ENCODE measurements around the gene FN1.
"Not testable (repeated sequence)": the region's sequence is repeated elsewhere in the genome, so short reads cannot be mapped to it uniquely, and the experiment has no call there.

FN1 gene

DNA sequence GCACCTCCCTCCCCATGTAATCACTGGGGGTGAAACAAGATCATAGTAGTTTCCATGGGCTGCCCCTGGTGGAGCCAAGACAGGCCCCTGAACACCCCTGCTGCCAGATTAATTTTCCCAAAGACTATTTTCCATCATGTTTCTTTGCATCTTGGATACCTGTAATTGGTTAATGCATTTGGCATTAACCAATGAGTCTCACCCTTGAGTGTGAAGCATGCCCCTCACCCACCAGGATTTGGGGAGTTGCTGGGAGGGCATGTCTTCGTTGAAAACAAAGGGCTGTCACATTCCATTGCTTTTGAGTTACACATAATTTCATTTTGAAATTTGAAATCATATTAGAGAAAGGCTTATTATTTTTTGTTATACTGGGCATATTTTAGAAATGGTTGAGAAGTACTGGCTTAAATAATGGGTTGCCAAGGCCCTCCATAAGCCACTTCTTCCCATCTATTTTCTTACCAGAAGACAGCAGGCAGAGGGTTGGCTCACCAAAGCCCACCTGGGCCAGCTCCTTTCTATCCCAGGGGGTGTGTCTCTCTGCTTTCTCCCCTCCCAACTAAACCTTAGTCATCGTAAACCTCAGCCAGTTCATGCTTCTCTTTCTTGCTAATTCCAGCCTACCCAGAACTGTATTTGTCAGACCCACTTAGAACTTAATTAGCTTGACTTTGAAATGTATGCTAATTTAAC, 72.3 kb downstream of the FN1 start:
- DNase-seq, result no peak

DNA sequence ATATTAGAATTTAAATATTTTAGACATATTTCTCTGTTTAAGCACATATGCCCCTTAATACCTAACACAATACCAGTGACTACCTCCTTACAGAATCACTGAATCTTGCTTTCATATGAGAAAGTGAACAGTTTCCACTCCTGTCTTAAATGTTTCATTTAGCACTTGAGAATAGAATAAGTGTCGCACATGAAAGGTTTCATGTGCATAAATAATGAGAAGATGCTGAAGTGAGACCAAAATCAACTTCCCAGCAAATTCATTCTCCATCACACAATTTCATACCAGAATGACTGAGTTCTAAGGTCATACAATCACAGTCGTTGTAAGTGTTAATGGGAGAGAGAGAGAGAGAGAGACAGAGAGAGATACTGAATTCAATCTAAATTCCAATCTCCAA, 72.8 kb downstream of the FN1 start:
- no peak for DNase-seq

- no peak for DNase-seq
Observed at GRCh38 chr2:215362562-215362904, 73.3 kb downstream of the FN1 start.

GRCh38 chr2:215361876-215362561, 73.8 kb downstream of the FN1 start:
- no peak for DNase-seq

DNA sequence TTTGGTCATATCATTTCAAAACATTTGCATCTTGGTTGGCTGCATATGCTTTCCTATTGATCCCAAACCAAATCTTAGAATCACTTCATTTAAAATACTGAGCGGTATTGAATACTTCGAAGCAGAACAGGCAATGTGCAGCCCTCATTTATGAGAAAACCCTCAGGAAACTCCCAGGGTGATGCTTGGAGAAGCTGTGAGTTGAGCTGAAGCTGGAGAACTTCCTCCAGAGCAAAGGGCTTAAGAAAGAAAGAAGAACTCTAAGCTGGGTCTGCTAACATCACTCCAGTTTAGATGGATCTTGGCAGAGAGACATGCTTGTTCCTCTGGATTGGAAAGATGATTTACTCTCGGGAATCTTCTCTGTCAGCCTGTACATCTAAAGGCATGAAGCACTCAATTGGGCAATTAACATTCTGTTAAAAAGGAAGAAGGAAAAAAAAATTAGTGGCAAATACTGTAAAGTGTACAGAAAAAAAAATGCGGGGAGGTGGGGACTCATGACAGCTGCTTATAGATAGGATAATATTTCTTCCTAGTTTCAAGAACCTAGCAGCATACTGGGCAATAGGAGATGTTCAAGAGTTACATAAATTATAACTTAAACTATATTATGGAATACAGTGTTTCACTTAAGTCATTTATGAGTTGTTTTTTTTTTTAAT, 74.5 kb downstream of the FN1 start:
- DNase-seq, result no peak

GRCh38 chr2:215360596-215360995, 75.3 kb downstream of the FN1 start:
- no peak for DNase-seq

DNA sequence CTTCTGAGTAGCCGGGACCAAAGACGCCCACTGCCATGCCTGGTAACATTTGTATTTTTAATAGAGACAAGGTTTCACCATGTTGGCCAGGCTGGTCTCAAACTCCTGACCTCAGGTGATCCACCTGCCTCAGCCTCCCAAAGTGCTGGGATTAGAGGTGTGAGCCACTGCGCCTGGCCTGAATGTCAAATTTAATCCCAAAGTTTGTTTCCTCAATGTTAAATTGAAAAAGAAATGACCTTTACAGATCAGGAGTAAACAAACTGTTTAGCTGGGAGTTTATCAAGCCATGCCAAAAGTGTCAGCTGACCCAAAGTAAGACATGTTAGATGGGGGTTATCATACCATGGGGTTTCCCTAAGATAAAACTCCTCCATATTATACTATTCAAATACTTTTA, 75.8 kb downstream of the FN1 start:
- not testable (repeated sequence) for DNase-seq

DNA sequence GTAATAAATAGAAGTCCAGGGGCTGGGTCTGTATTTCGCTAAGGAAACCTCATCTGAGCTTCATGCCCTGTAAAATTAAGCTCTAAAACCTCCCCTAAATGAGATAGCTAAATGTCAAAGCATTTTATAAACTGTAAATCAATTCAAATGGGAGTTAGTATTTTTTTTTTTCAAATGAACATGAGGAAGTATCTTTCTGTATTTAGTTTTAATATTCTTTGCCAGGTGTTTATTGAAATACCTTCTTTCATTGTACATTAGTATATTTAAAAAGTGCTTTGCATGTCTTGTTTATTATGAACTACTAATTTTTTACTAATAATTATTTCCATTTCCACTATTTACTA, 76.3 kb downstream of the FN1 start:
- DNase-seq, result no peak

- DNase-seq, result no peak
Observed at GRCh38 chr2:215358891-215359575, 76.8 kb downstream of the FN1 start.

- DNase-seq, result no peak
Observed at GRCh38 chr2:215358312-215358845, 77.5 kb downstream of the FN1 start.

DNA sequence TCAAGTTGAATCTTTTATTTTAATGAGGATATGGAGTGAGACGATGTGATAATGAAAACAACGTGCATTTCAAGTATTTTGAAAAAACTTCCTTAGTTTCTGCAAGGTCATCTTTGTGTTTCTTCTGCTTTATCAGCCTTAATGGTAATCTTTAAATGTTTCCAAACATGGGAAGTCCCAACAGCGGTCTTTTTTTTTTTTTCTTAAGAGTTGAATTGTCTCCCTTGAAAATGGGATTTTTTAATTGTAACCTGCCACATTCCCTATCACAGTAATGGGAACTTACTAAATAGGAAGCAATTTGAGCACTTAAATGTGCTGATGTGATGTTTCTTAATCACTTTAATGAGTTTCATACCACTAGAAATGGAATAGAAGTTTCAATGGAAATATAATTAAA, 78.2 kb downstream of the FN1 start:
- no peak for DNase-seq

DNA sequence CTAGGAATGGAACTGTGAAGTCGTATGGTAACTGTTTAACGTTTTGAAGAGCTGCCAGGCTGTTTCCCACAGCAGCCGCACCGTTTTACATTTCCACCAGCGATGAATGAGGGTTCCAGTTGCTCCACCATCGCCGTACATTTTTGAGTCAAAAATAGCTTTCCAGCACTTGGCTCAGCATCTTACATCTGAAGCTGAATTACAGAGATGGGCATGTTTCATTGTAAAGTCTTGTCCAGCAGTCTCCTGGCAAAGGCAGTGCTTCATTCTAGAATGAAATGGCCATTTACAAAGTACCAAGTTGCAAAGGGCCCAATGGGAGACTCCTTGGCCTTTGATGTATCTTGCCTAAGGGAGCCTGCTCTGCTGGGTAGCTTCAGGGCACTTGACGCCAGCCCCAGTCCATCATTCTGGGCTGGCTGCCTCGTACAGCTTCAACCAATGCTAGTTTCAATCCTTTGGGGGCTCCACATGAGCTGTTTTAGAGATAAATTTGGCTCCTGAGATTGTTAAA, 78.9 kb downstream of the FN1 start:
- DNase-seq, result no peak

GRCh38 chr2:215356334-215356947, 79.4 kb downstream of the FN1 start:
- DNase-seq, result no peak

DNA sequence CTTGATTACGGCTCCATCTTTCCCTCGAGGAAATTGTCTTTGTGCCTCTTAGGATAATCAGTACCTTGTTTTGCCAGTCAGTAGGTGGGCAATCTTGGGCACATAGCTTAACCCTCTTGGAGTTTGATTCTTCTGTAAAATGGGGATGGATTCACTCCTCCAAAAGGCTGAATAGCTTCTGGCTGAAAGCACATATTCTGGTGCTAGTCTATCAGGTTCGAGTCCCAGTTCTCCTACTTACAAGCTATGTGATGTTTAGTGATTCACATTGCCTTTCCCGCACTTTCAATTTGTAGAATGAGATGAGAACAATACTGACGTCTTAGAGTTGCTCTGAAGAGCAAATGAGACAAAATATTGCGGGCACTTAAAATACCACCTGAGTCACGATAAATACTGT, 80.1 kb downstream of the FN1 start:
- DNase-seq, result no peak

- no peak for DNase-seq
Observed at GRCh38 chr2:215354771-215355695, 80.8 kb downstream of the FN1 start.

DNA sequence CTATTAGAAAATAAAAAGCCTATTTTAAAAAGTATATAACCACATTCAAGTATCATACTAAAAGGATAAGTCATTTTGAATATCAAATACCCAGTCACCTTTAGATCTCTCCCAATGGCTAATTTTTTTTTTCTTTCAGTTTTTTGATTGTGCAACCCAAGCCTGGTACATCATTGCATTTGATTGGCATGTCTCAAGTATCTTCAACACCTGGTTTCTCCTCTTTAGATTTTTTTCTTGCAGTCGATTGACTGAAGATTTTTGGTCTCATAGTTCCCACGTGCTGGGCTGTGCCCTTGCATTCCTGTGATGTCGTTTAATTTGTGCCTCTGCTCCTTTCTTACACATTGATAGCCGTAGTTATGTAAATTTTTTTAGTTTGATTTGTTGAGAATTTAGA, 83.3 kb downstream of the FN1 start:
- no peak for DNase-seq

GRCh38 chr2:215347878-215348277, 88.0 kb downstream of the FN1 start:
- no peak for DNase-seq

DNA sequence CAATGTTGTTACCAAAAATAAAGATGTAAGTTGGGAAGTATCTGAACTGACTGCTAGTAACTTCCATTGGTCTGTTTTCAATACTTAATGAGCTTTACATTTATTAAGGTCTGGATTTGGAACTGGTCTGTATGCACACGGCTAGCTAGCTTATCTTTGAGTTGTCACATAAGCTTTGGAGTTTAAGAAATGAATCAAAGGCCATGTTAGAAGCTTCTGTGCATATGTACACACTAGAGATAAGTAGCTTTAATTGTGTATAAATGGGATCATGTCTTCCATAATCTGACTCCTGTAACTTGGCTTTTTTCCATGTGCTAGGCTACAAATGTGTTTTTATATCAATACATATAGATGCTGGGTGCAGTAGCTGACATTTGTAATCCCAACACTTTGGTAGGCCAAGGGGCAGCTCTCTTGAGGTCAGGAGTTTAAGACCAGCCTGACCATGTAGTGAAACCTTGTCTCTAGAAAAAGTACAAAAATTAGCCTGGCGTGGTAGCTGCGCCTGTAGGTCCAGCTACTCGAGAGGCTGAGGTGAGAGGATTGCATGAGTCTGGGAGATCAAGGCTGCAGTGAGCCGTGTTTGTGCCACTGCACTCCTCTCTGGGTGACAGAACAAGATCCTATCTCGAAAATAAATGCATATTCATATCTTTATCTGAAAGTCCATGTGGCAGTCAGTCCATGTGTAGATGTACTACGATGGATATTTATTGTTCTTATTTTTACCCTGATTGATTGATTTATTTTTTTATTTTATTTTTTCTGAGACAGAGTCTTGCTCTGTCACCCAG, 96.8 kb downstream of the FN1 start:
- DNase-seq, result no peak

DNA sequence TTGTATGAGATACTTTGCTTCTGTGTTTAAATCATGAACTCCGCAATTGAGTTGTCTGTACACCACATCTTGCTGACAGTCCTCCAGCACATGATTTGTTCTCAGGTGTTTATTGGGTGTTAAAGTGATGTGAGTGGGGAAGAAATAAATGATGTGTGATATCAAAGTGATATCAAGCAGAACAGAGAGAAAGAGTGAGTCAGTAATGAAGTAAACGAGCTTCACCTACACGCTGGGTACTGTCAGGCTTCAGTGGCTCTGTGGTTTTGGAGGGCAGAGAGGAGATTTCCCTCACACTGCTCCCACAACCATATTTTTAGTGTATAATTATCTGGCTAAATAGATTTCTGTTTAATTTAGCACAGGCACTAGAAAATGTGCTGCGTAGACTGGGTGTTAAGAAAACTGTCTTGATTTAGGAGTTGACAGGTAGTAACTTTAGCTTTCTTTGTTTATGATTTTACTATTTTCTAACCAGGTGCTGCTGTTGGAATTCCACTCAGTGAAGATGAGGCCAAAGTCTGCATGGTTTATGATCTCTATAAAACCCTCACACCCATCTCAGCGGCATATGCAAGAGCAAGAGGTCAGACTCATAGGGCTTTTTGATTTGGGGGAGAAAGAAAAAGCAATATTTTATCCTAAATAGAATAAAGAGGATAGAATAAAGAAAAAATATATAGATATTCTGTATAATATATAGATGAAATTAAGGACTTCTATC, 102.8 kb downstream of the FN1 start:
- peak; percentile 93 for DNase-seq

- no peak for DNase-seq
Observed at GRCh38 chr2:215328066-215328465, 107.8 kb downstream of the FN1 start.

Measured in DMS79 treated with DMSO at 0.1 percent for 48 hours (cell line).